Fibroblast of mammary gland (primary cell): ENCODE measurements around the gene ASB10.

Experiments
- DNase-seq: peaks from one replicate; pipeline ENCODE4 v3.0.0-alpha.2; 2010; ENCODE audit warnings: low read depth
- H3K4me3 ChIP-seq: 2 replicates; pipeline ENCODE4 v1.5.1; 2011; ENCODE audit warnings: low read depth, mild to moderate bottlenecking, low read length, moderate library complexity; ENCODE audit not compliant: control insufficient read depth
- TF ChIP-seq, protein P1 (sequence below): conservative IDR thresholded peaks from 2 replicates; pipeline ENCODE4 v1.5.1; 2011; ENCODE audit warnings: low read depth, low read length, inconsistent platforms; ENCODE audit not compliant: control insufficient read depth, insufficient read depth

The ASB10 gene

DNA sequence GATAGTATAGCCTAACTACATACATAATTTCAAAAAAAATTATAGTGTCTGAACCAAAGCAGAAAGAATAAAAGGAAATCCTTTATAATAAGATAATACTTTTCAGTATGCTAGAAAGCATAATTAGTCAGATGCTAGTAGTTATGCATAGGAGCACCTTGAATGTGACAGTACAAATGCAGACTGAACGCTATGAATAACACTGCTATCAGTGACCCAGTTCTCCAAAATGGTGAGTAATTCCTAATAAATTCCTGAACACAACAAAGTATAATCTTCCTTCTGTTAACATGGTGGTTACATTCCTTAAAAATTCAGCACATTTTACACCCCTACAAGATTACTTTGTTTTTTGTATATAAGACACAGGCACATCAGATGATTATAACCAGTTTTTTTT lies 44.0 kb upstream of the ASB10 start:
- DNase-seq, result no peak
- TF ChIP-seq, protein P1, sequence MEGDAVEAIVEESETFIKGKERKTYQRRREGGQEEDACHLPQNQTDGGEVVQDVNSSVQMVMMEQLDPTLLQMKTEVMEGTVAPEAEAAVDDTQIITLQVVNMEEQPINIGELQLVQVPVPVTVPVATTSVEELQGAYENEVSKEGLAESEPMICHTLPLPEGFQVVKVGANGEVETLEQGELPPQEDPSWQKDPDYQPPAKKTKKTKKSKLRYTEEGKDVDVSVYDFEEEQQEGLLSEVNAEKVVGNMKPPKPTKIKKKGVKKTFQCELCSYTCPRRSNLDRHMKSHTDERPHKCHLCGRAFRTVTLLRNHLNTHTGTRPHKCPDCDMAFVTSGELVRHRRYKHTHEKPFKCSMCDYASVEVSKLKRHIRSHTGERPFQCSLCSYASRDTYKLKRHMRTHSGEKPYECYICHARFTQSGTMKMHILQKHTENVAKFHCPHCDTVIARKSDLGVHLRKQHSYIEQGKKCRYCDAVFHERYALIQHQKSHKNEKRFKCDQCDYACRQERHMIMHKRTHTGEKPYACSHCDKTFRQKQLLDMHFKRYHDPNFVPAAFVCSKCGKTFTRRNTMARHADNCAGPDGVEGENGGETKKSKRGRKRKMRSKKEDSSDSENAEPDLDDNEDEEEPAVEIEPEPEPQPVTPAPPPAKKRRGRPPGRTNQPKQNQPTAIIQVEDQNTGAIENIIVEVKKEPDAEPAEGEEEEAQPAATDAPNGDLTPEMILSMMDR, result no peak
- H3K4me3 ChIP-seq, result no peak overlapping the region

DNA sequence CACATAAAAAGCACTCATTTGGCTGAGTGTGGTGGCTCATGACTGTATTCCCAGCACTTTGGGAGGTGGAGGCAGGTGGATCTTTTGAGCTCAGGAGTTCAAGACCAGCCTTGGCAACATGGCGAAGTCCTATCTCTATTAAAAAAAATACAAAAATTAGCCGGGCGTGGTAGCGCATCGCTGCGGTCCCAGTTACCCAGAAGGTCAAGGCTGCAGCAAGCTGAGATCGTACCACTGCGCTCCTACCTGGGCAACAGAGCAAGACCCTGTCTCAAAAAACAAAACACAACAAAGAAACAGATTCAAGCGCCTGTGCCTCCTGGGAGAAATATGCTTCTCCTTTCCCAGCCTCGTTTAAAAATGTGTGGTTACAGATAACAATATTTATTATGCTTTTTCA lies 42.2 kb upstream of the ASB10 start:
- no peak for DNase-seq
- H3K4me3 ChIP-seq, result no peak overlapping the region
- TF ChIP-seq, protein P1, result no peak

DNA sequence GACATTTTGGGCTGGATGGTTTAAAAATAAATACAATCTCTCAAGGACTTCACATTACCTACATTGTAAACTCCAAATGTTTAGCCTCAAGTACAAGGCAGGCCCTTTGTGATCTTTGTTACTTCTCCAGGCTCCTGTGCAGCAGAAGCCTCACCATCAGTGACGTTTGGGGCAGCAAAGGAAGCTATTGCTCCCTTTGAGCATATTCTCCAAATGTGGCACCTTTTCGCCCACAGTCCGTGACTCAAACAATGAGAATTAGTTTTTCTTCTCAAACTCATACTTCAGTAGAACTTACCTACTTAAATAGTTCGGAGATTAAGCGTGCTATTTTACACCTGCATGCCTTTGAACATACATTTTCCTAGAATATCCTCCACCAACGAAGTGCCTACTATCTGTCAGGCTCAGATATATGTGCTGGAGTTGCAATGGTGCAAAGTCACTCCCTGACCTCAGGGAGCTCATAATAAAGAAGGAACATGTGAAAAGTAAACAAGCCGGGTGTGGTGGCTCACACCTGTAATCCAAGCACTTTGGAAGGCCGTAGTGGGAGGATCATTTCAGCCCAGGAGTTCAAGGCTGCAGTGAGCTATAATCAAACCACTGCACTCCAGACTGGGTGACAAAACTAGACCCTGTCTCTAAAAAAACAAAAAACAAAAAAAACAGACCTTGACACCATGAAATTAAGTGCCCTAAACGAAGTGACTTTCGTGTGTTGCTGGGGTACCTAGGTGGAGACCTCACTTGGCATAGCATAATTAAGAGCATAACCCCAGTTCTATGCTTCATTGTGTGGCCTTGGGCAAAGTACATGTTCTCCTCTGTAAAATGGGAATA lies 41.2 kb upstream of the ASB10 start:
- peak overlapping the region; percentile 93 for H3K4me3 ChIP-seq
- TF ChIP-seq, protein P1, result no peak
- DNase-seq, result no peak

DNA sequence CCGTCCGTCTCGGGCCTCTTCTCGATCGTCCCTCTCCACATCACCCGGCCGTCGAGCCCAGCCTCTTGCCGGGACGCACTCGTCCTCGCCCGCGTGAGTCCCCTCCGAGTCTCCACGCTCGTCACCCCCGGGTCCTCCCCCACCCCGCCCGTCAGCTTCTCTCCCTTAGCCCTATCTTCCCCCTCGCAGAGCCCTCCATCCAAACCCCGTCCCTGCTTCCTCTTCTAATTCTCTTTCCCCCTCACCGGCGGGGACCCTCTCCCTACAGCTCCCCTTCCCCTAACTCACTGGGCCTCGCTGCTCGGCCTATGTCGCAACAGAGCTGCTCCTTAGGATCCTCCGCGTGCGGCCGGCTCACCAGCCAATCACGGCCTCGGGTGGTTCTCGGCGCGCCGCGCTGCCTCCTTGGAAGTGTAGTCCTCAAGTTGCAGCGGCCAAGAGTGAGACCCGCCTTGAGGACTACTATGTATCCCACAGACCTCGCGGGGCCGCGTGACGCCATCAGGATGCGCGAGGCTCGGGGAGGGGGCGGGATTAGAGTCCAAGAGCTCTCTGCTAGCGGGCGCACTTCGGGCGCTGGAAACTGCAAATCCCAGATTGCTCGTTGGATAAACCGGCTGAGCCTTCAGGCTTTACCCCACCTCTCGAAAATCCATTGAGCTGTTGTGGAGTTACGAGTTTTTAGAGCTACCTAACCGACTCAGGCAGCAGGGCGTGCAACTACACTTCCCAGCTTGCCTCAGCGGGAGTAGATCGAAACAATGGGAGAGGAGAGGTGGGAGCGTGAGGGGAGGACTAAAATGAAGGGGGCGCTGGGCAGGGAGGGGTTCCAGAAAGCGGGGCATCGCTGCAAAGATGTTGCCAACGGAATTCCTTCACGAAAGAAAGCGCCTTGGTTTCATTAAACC lies 40.1 kb upstream of the ASB10 start, which contains the start of gene ABCF2:
ABCF2 (minus strand) TSS at position 331 of the 908 bp plus-strand sequence. CDS start 747 bp downstream, outside the sequence.
- TF ChIP-seq, protein P1, result no peak
- H3K4me3 ChIP-seq, result peak within 1 kb of the TSS; percentile 93

DNA sequence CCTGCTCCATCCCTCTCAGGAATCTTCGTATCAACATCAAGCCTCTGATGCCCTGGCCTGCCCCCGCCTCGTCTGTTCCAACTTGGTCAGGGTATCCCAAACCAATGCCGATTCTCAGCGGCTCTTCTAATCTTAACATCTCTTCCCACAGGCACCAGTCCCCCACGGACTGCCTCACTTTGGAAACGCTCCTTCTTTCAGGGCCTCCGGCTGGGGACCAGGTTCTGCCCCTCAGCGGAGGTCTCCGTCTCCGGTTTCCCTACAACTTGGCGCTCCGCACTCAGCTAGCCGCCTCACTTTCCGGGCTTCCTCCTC lies 39.5 kb upstream of the ASB10 start:
- TF ChIP-seq, protein P1, result no peak
- no peak for DNase-seq
- H3K4me3 ChIP-seq, result peak overlapping the region; percentile 93

More for the DNA sequence above, 40.1 kb upstream of the ASB10 start, which contains the start of gene ABCF2:
- DNase-seq, result peak; percentile 99

DNA sequence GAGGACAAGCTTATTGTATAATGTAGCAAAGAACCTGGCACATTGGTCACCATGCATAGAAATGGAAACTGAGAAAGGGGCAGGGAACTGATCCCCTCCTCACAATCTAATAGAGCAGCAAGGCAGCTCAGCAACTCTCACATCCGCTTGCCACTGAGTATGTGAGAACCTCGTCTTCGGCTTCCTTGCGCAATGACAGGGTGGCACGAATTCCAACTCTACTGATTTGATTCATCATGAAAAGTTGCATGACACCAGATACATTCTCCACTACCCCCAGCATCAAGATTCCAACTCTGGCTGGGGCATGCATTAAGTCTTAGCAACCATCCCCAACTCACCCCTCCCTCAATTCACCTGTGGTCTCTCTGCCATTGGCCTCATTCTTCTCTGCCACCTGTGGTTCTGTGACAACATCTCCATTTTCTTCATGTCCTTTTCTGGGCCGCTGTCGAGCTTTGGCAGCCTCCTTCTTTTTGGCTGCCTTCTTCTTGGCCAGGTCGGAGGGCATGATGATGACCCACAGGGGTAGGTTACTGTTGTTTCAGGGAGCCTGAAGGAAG lies 39.0 kb upstream of the ASB10 start:
- peak; percentile 40 for DNase-seq
- H3K4me3 ChIP-seq, result peak overlapping the region; percentile 93
- TF ChIP-seq, protein P1, result no peak
